H9 (cell line): ENCODE results near the gene KIF16B. TPM values are rescaled to one million over a fixed set of nuclear protein-coding genes. Genes with fewer than 3 reads are reported as not detected.

Experiments
- DNase-seq: peaks from one replicate; pipeline ENCODE4 v3.0.0-alpha.2; 2017
- H2AFZ ChIP-seq: one replicate; pipeline ENCODE4 v1.6.1; 2013; ENCODE audit warnings: mild to moderate bottlenecking, low read length, control low read depth, moderate library complexity
- H2AK5ac ChIP-seq: 2 replicates; pipeline ENCODE4 v1.6.1; 2013; ENCODE audit warnings: low read length, control low read depth, mixed read lengths; ENCODE audit not compliant: insufficient read length
- H2BK120ac ChIP-seq: one replicate; pipeline ENCODE4 v1.6.1; 2013; ENCODE audit warnings: low read depth, mild to moderate bottlenecking, low read length, control low read depth, inconsistent platforms; ENCODE audit not compliant: poor library complexity, severe bottlenecking
- H2BK12ac ChIP-seq: 2 replicates; pipeline ENCODE4 v1.6.1; 2013; ENCODE audit warnings: low read length, control low read depth, mixed read lengths, low read depth; ENCODE audit not compliant: insufficient read length
- H2BK15ac ChIP-seq: 2 replicates; pipeline ENCODE4 v1.6.1; 2013; ENCODE audit warnings: low read depth, low read length, control low read depth
- H2BK20ac ChIP-seq: one replicate; pipeline ENCODE4 v1.6.1; 2013; ENCODE audit warnings: low read depth, mild to moderate bottlenecking, low read length, control low read depth, inconsistent platforms; ENCODE audit not compliant: poor library complexity, severe bottlenecking
- H2BK5ac ChIP-seq: 2 replicates; pipeline ENCODE4 v1.6.1; 2013; ENCODE audit warnings: low read length, control low read depth, mixed read lengths; ENCODE audit not compliant: insufficient read length
- H3K14ac ChIP-seq: 2 replicates; pipeline ENCODE4 v1.6.1; 2013; ENCODE audit warnings: low read length, control low read depth; ENCODE audit not compliant: insufficient read depth
- H3K18ac ChIP-seq: 2 replicates; pipeline ENCODE4 v1.6.1; 2013; ENCODE audit warnings: low read depth, mild to moderate bottlenecking, mixed read lengths, low read length, control low read depth; ENCODE audit not compliant: insufficient read length
- H3K23ac ChIP-seq: 2 replicates; pipeline ENCODE4 v1.6.1; 2013; ENCODE audit warnings: low read length, control low read depth, mixed read lengths, low read depth; ENCODE audit not compliant: insufficient read length
- H3K23me2 ChIP-seq: 2 replicates; pipeline ENCODE4 v1.6.1; 2013; ENCODE audit warnings: low read depth, mild to moderate bottlenecking, mixed read lengths, low read length, control low read depth; ENCODE audit not compliant: insufficient read length, poor library complexity, severe bottlenecking
- H3K27ac ChIP-seq: 2 replicates; pipeline ENCODE4 v1.5.1; 2013; ENCODE audit warnings: low read length, control low read depth, mixed read lengths, low read depth; ENCODE audit not compliant: insufficient read length
- H3K27me3 ChIP-seq: 2 replicates; pipeline ENCODE4 v1.6.1; 2013; ENCODE audit warnings: low read length, control low read depth, inconsistent platforms; ENCODE audit not compliant: insufficient read depth
- H3K4ac ChIP-seq: 2 replicates; pipeline ENCODE4 v1.6.1; 2013; ENCODE audit warnings: low read depth, mild to moderate bottlenecking, control low read depth, inconsistent platforms, low read length, moderate library complexity
- H3K4me1 ChIP-seq: 2 replicates; pipeline ENCODE4 v1.6.1; 2013; ENCODE audit warnings: low read length, control low read depth, inconsistent platforms; ENCODE audit not compliant: insufficient read depth
- H3K4me2 ChIP-seq: 2 replicates; pipeline ENCODE4 v1.6.1; 2013; ENCODE audit warnings: low read length, control low read depth, mixed read lengths; ENCODE audit not compliant: insufficient read length, insufficient read depth
- H3K56ac ChIP-seq: 2 replicates; pipeline ENCODE4 v1.6.1; 2013; ENCODE audit warnings: low read depth, mild to moderate bottlenecking, mixed read lengths, low read length, control low read depth; ENCODE audit not compliant: insufficient read length
- H3K79me1 ChIP-seq: 2 replicates; pipeline ENCODE4 v1.6.1; 2013; ENCODE audit warnings: low read depth, mild to moderate bottlenecking, moderate library complexity, low read length, control low read depth, inconsistent platforms; ENCODE audit not compliant: insufficient read depth, poor library complexity, severe bottlenecking
- H3K79me2 ChIP-seq: 2 replicates; pipeline ENCODE4 v1.6.1; 2013; ENCODE audit warnings: low read length, control low read depth, inconsistent platforms; ENCODE audit not compliant: insufficient read depth
- H3K9ac ChIP-seq: 2 replicates; pipeline ENCODE4 v1.6.1; 2013; ENCODE audit warnings: low read length, control low read depth, mixed read lengths; ENCODE audit not compliant: insufficient read length; ENCODE audit errors: extremely low read depth
- H3K9me3 ChIP-seq: one replicate; pipeline ENCODE4 v1.6.1; 2013; ENCODE audit warnings: low read depth, low read length, inconsistent platforms; ENCODE audit not compliant: control insufficient read depth
- H3T11ph ChIP-seq: one replicate; pipeline ENCODE4 v1.6.1; 2013; ENCODE audit warnings: mild to moderate bottlenecking, low read length, control low read depth, inconsistent platforms
- H4K20me1 ChIP-seq: one replicate; pipeline ENCODE4 v1.6.1; 2013; ENCODE audit not compliant: control insufficient read depth, insufficient read length, insufficient read depth
- H4K5ac ChIP-seq: 2 replicates; pipeline ENCODE4 v1.6.1; 2013; ENCODE audit warnings: low read depth, mild to moderate bottlenecking, mixed read lengths, low read length, control low read depth; ENCODE audit not compliant: insufficient read length
- H4K8ac ChIP-seq: replicated peaks from 2 replicates; pipeline ENCODE4 v1.6.1; 2013; ENCODE audit warnings: low read length, control low read depth, mixed read lengths, low read depth; ENCODE audit not compliant: insufficient read length
- H4K91ac ChIP-seq: 2 replicates; pipeline ENCODE4 v1.6.1; 2013; ENCODE audit warnings: low read depth, mild to moderate bottlenecking, moderate library complexity, mixed read lengths, low read length, control low read depth; ENCODE audit not compliant: insufficient read length
- H3K27ac Mint-ChIP-seq, 3 experiments: 2 replicates in 2 of 3; 3 replicates in 1 of 3; pipeline ENCODE4 v1.8.0; 2020 to 2021; ENCODE audit warnings: mixed read lengths in 3 of 3, mild to moderate bottlenecking in 1 of 3, moderate library complexity in 1 of 3
- H3K27me3 Mint-ChIP-seq: 2 replicates; pipeline ENCODE4 v1.8.0; 2021; ENCODE audit warnings: low read depth, mild to moderate bottlenecking, moderate library complexity, mixed read lengths
- H3K36me3 Mint-ChIP-seq, 3 experiments: 2 replicates in 2 of 3; 3 replicates in 1 of 3; pipeline ENCODE4 v1.8.0; 2020 to 2021; ENCODE audit warnings: low read depth in 3 of 3, mixed read lengths in 3 of 3; ENCODE audit not compliant: insufficient read depth in 1 of 3
- H3K4me1 Mint-ChIP-seq, 2 experiments: 2 replicates each; pipeline ENCODE4 v1.8.0; 2020; ENCODE audit warnings: mixed read lengths in 2 of 2
- H3K4me3 Mint-ChIP-seq, 2 experiments: 2 replicates in 1 of 2; 3 replicates in 1 of 2; pipeline ENCODE4 v1.8.0; 2020 to 2021; ENCODE audit warnings: mild to moderate bottlenecking in 2 of 2, mixed read lengths in 2 of 2, moderate library complexity in 1 of 2
- H3K9me3 Mint-ChIP-seq, 2 experiments: 2 replicates in 1 of 2; 3 replicates in 1 of 2; pipeline ENCODE4 v1.8.0; 2020; ENCODE audit warnings: mild to moderate bottlenecking in 2 of 2, mixed read lengths in 2 of 2, moderate library complexity in 1 of 2
- WGBS: extraction: QIAGEN DNeasy Blood & Tissue Kit; methylation state at CpG from one replicate; pipeline ENCODE4 v1.1.7; 2013; ENCODE audit warnings: missing lambda C conversion rate, low lambda C conversion rate, mixed read lengths; ENCODE audit not compliant: insufficient read length; ENCODE audit errors: extremely low coverage; 5-methylcytosine and 5-hydroxymethylcytosine counted together
- total RNA-seq: library from RNA; stranded (reverse); gene quantifications from 2 replicates; pipeline ENCODE4 v1.2.1, GENCODE V29; 2021
- TF ChIP-seq, protein P1 (sequence below): fragments of 200-600 bp; sonication (generic); conservative IDR thresholded peaks from 3 replicates; pipeline ENCODE4 v1.8.0; 2021; ENCODE audit warnings: antibody characterized with exemption, mild to moderate bottlenecking

KIF16B gene
- total RNA-seq, 1 experiment from 2014 or later, result 7.4 TPM

DNA sequence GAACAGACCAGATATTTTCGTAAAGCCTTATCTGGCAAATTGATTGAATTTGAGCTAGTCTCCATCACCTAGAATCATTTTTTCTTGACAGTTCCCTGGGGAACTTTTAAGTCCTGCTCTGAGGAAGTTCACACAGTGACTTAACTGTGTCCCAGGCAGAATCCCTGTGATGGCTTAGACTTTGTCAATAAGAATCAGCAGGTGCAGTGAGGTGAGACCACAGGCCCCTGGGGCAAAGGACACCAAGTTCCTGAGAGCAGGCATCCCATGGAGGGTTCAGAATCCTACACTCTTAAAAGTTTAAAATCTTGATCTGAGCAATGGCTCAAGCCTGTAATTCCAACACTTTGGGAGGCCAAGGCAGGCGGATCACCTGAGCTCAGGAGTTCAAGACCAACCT lies 13.0 kb downstream of the KIF16B start:
- TF ChIP-seq, protein P1, sequence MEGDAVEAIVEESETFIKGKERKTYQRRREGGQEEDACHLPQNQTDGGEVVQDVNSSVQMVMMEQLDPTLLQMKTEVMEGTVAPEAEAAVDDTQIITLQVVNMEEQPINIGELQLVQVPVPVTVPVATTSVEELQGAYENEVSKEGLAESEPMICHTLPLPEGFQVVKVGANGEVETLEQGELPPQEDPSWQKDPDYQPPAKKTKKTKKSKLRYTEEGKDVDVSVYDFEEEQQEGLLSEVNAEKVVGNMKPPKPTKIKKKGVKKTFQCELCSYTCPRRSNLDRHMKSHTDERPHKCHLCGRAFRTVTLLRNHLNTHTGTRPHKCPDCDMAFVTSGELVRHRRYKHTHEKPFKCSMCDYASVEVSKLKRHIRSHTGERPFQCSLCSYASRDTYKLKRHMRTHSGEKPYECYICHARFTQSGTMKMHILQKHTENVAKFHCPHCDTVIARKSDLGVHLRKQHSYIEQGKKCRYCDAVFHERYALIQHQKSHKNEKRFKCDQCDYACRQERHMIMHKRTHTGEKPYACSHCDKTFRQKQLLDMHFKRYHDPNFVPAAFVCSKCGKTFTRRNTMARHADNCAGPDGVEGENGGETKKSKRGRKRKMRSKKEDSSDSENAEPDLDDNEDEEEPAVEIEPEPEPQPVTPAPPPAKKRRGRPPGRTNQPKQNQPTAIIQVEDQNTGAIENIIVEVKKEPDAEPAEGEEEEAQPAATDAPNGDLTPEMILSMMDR, result no peak
- no peaks in the 10 kb centered on the region for H3K79me1 ChIP-seq
- no peaks in the 10 kb centered on the region; a peak in 2 of 7 replicates for H3K36me3 Mint-ChIP-seq
- no peak overlapping the region for H3K27ac ChIP-seq
- no peak overlapping the region for H2BK15ac ChIP-seq
- no peak overlapping the region for H3T11ph ChIP-seq
- no peak overlapping the region for H3K9ac ChIP-seq
- peaks cover 4% of the 10 kb centered on the region for H4K20me1 ChIP-seq
- DNase-seq, result no peak
- no peaks in the 10 kb centered on the region for H3K27me3 Mint-ChIP-seq
- no peak overlapping the region for H3K18ac ChIP-seq
- H4K91ac ChIP-seq, result no peak overlapping the region
- no peak overlapping the region for H2BK20ac ChIP-seq
- H3K14ac ChIP-seq, result no peak overlapping the region
- no CpG with 5 or more reads among the region's 2 CpGs for WGBS
- no peak overlapping the region for H4K8ac ChIP-seq
- H3K4me1 ChIP-seq, result no peaks in the 10 kb centered on the region
- no peak overlapping the region for H2BK120ac ChIP-seq
- H3K4me1 Mint-ChIP-seq, result peaks cover 5 to 8% of the 10 kb centered on the region in 2 experiments
- no peak overlapping the region for H3K27ac Mint-ChIP-seq
- peaks cover 0 to 1% of the 10 kb centered on the region in 2 experiments; a peak in 2 of 5 replicates for H3K9me3 Mint-ChIP-seq
- no peak overlapping the region for H3K56ac ChIP-seq
- H3K79me2 ChIP-seq, result no peaks in the 10 kb centered on the region; the same call in 1 of the 2 replicates
- no peak overlapping the region for H3K23ac ChIP-seq
- no peaks in the 10 kb centered on the region for H3K23me2 ChIP-seq
- no peak overlapping the region for H3K4ac ChIP-seq
- H2BK5ac ChIP-seq, result no peak overlapping the region
- H3K27me3 ChIP-seq, result no peaks in the 10 kb centered on the region
- no peak overlapping the region for H2AK5ac ChIP-seq
- H3K4me3 Mint-ChIP-seq, result no peak overlapping the region
- H3K9me3 ChIP-seq, result no peaks in the 10 kb centered on the region
- no peak overlapping the region for H2AFZ ChIP-seq
- no peak overlapping the region for H3K4me2 ChIP-seq
- H4K5ac ChIP-seq, result no peak overlapping the region
- no peak overlapping the region for H2BK12ac ChIP-seq
